ENCODE results near the gene CGB1. TPM values are rescaled to one million over a fixed set of nuclear protein-coding genes. Genes with fewer than 3 reads are reported as not detected.

The CGB1 gene
- total and polyA plus RNA-seq, 9 of the 15 experiments (the other 6 are each of a cell fraction or from before 2014, with no cell fraction given) = not detected

- WGBS (ENCODE audit: insufficient coverage, low coverage, missing lambda C conversion rate) = 46% methylated on average over 9 of the region's 9 CpGs
- DNase-seq (ENCODE audit: extremely low read depth in 1 of 4, low spot score in 3 of 4) (no peak), FAIRE-seq (no peak), ATAC-seq (no peak)
- Histone ChIP-seq H3K36me3 (ENCODE audit: control insufficient read depth, insufficient read depth, low read length) (peaks cover under 1% of the 10 kb centered on the region; the same call in 1 of the 3 replicates), H3K27me3 (ENCODE audit: control insufficient read depth in 2 of 2, insufficient read depth in 2 of 2, low read length in 2 of 2) (no peaks in the 10 kb centered on the region), H3K9me3 (replicated peaks; ENCODE audit: control insufficient read depth, insufficient read depth, low read depth, low read length) (no peaks in the 10 kb centered on the region), H3K9ac (ENCODE audit: insufficient read depth in 1 of 2, low read depth in 2 of 2, low read length in 2 of 2) (no peak overlapping the region), H3K79me2 (ENCODE audit: control insufficient read depth, insufficient read depth, low read length) (no peaks in the 10 kb centered on the region), H4K20me1 (replicated peaks; ENCODE audit: control insufficient read depth, insufficient read depth, low read length) (peaks cover 6% of the 10 kb centered on the region; the same call in 1 of the 2 replicates), H2AFZ (ENCODE audit: low read depth, low read length) (no peak overlapping the region), H3K9me1 (ENCODE audit: control insufficient read depth, insufficient read depth, low read length) (peaks cover 5% of the 10 kb centered on the region), H3K4me1 (replicated peaks in 1 of 2; ENCODE audit: control insufficient read depth in 2 of 2, insufficient read depth in 2 of 2, low read length in 2 of 2) (peaks cover 21 to 41% of the 10 kb centered on the region in 2 experiments; a peak in 4 of 5 replicates), H3K4me3 (no peak overlapping the region), H3K27ac (ENCODE audit: extremely low read depth, low read depth, low read length) (no peak overlapping the region), H3K4me2 (ENCODE audit: insufficient read depth, low read length) (no peak overlapping the region)
- BruUV-seq (replicated peaks) = no TSS peak
- in situ Hi-C loops (cut with MboI) (no loop called here), intact Hi-C loops (cut with micrococcal nuclease) (no loop called here)
- no peak for TF ChIP-seq DNMT1 (IDR thresholded peaks at IDR 0.05)
- 0 out of 2 replicates have a peak, but pooled peaks have one; percentile 12 for TF ChIP-seq TFAP4 (CRISPR knock-in tag; IDR thresholded peaks at IDR 0.05; ENCODE audit: borderline replicate concordance)
- ChIA-PET CTCF (ENCODE audit: low intra/inter-chr PET ratio) (no interaction called here), POLR2A (no interaction called here)
Measured at GRCh38 chr19:49022116-49022515, 14.6 kb downstream of the CGB1 start.

Data from K562 (cell line).